WTC11 (cell line): ENCODE data around the gene PCDHA13. TPM values are rescaled to one million over a fixed set of nuclear protein-coding genes. Genes with fewer than 3 reads are reported as not detected.

Experiments
- ATAC-seq: fragments of 200-7000 bp; cut with Tn5 transposase; 2 replicates; pipeline ENCODE4 v1.10.0; 2021; ENCODE audit warnings: mild to moderate bottlenecking, moderate library complexity
- Bru-seq: library from RNA; stranded (reverse); fragments of 400-500 nt; gene quantifications from one replicate; lab custom pipeline; 2021; lab: Mats Ljungman, UMichigan
- CTCF ChIA-PET: fragments of 300-600 bp; sonication (Branson Sonifier 250); formaldehyde crosslinking; loops from one replicate; lab custom pipeline; 2021; ENCODE audit warnings: antibody characterized with exemption; lab: Charles Lee
- POLR2A ChIA-PET: fragments of 350-600 bp; sonication (Branson Sonifier 250); formaldehyde crosslinking; loops from one replicate; lab custom pipeline; 2021; ENCODE audit warnings: antibody characterized with exemption; lab: Charles Lee
- DNase-seq: peaks from one replicate; pipeline ENCODE4 v3.0.0; 2021; ENCODE audit warnings: low spot score
- H3K27ac Mint-ChIP-seq: 2 replicates; pipeline ENCODE4 v1.8.0; 2021; ENCODE audit warnings: mixed read lengths
- H3K27me3 Mint-ChIP-seq: 2 replicates; pipeline ENCODE4 v1.8.0; 2021; ENCODE audit warnings: low read depth, mild to moderate bottlenecking, moderate library complexity, mixed read lengths
- H3K36me3 Mint-ChIP-seq: 2 replicates; pipeline ENCODE4 v1.8.0; 2021; ENCODE audit warnings: mixed read lengths
- H3K4me1 Mint-ChIP-seq: 2 replicates; pipeline ENCODE4 v1.8.0; 2022; ENCODE audit warnings: mixed read lengths
- H3K4me3 Mint-ChIP-seq: 2 replicates; pipeline ENCODE4 v1.8.0; 2021; ENCODE audit warnings: mild to moderate bottlenecking, moderate library complexity, mixed read lengths
- H3K9me3 Mint-ChIP-seq: 2 replicates; pipeline ENCODE4 v1.8.0; 2021; ENCODE audit warnings: mixed read lengths
- CBFB ChIP-seq: sonication (generic); formaldehyde crosslinking; IDR thresholded peaks from 2 replicates; pipeline ENCODE4 v1.8.1; 2022; ENCODE audit warnings: mild to moderate bottlenecking, low read depth, missing genetic modification reagents
- CREB1 ChIP-seq: sonication (generic); formaldehyde crosslinking; IDR thresholded peaks from 2 replicates; pipeline ENCODE4 v1.8.0; 2023; ENCODE audit warnings: mild to moderate bottlenecking, missing genetic modification reagents
- CTCF ChIP-seq: fragments of 200-600 bp; IDR thresholded peaks from 2 replicates; pipeline ENCODE4 v1.8.0; 2022; ENCODE audit warnings: antibody characterized with exemption
- E2F4 ChIP-seq: sonication (generic); formaldehyde crosslinking; IDR thresholded peaks from 2 replicates; pipeline ENCODE4 v1.8.1; 2022; ENCODE audit warnings: low read depth, mild to moderate bottlenecking, moderate library complexity, missing genetic modification reagents, borderline replicate concordance
- ELF4 ChIP-seq: sonication (generic); formaldehyde crosslinking; IDR thresholded peaks from 2 replicates; pipeline ENCODE4 v1.8.1; 2022; ENCODE audit warnings: low read depth, mild to moderate bottlenecking, moderate library complexity, missing genetic modification reagents
- EMX1 ChIP-seq: fragments of 250-450 bp; sonication (Bioruptor Pico); IDR thresholded peaks from 2 replicates; pipeline ENCODE4 v1.8.0; 2021; ENCODE audit warnings: mild to moderate bottlenecking
- ERG ChIP-seq: fragments of 250-450 bp; sonication (Bioruptor Pico); IDR thresholded peaks from 2 replicates; pipeline ENCODE4 v1.8.0; 2021; ENCODE audit warnings: mild to moderate bottlenecking
- FOXJ3 ChIP-seq: sonication (generic); formaldehyde crosslinking; IDR thresholded peaks from 2 replicates; pipeline ENCODE4 v1.9.0; 2021; ENCODE audit warnings: missing genetic modification reagents, mild to moderate bottlenecking, borderline replicate concordance
- HMGA2 ChIP-seq: fragments of 250-450 bp; sonication (Bioruptor Pico); IDR thresholded peaks from 2 replicates; pipeline ENCODE4 v1.4.0; 2021; ENCODE audit warnings: mild to moderate bottlenecking, moderate library complexity
- HMGXB4 ChIP-seq: sonication (generic); formaldehyde crosslinking; IDR thresholded peaks from 2 replicates; pipeline ENCODE4 v1.8.1; 2023; ENCODE audit warnings: mild to moderate bottlenecking, moderate library complexity, missing genetic modification reagents
- MYBL2 ChIP-seq: sonication (generic); formaldehyde crosslinking; IDR thresholded peaks from 2 replicates; pipeline ENCODE4 v1.8.1; 2023; ENCODE audit warnings: mild to moderate bottlenecking, moderate library complexity, missing genetic modification reagents
- SOX15 ChIP-seq: fragments of 250-450 bp; sonication (Bioruptor Pico); IDR thresholded peaks from 2 replicates; pipeline ENCODE4 v1.9.0; 2021; ENCODE audit warnings: mild to moderate bottlenecking
- USF1 ChIP-seq: sonication (generic); formaldehyde crosslinking; IDR thresholded peaks from 2 replicates; pipeline ENCODE4 v1.8.0; 2022; ENCODE audit warnings: mild to moderate bottlenecking, missing genetic modification reagents
- ZMAT4 ChIP-seq: fragments of 250-450 bp; sonication (Bioruptor Pico); IDR thresholded peaks from 2 replicates; pipeline ENCODE4 v1.9.0; 2021; ENCODE audit warnings: mild to moderate bottlenecking
- ZNF281 ChIP-seq: sonication (generic); formaldehyde crosslinking; IDR thresholded peaks from 2 replicates; pipeline ENCODE4 v1.8.0; 2023; ENCODE audit warnings: mild to moderate bottlenecking, missing genetic modification reagents
- ZNF532 ChIP-seq: fragments of 250-450 bp; sonication (Bioruptor Pico); IDR thresholded peaks from 2 replicates; pipeline ENCODE4 v1.9.0; 2021; ENCODE audit warnings: mild to moderate bottlenecking, borderline replicate concordance
- long read RNA-seq, 3 experiments: library from RNA in 1 of 3; library from capped mRNA in 1 of 3; library from polyadenylated mRNA in 1 of 3; unstranded in 2 of 3; stranded (forward) in 1 of 3; transcript quantifications; one replicate each; pipeline ENCODE4 v2.0.0, GENCODE V29; 2021
- total RNA-seq: library from RNA; stranded (reverse); gene quantifications from 3 replicates; pipeline ENCODE4 v1.2.3, GENCODE V29; 2021

The PCDHA13 gene
- 2.4 to 3.8 TPM (median 3.0 TPM) in 3 replicates for total RNA-seq
- percentile 72 among the genes with signal in this experiment for Bru-seq, nascent RNA
- long read RNA-seq, experiment 1, full-length matches to known transcripts: 13 of 82 reads
- long read RNA-seq, experiment 1, partial matches to known transcripts: 2 of 82 reads
- long read RNA-seq, experiment 1, other reads (novel, unspliced or antisense): 67 of 82 reads
- long read RNA-seq, experiment 2, full-length matches to known transcripts: 4 of 35 reads
- long read RNA-seq, experiment 2, partial matches to known transcripts: 19 of 35 reads
- long read RNA-seq, experiment 2, other reads (novel, unspliced or antisense): 12 of 35 reads
- long read RNA-seq, experiment 3, full-length matches to known transcripts: 1 of 1 reads
- long read RNA-seq, experiment 3, partial matches to known transcripts: 0 of 1 reads
- long read RNA-seq, experiment 3, other reads (novel, unspliced or antisense): 0 of 1 reads

- Mint-ChIP-seq H3K9me3 (no peaks in the 10 kb centered on the region), H3K27ac (peak within 1 kb of the TSS; percentile 58; the same call in 1 of the 2 replicates), H3K4me3 (peak within 1 kb of the TSS; percentile 83), H3K27me3 (no peaks in the 10 kb centered on the region), H3K4me1 (peaks cover 16% of the 10 kb centered on the region; the same call in 1 of the 2 replicates), H3K36me3 (no peaks in the 10 kb centered on the region; the same call in 1 of the 2 replicates)
- POLR2A ChIA-PET: interaction anchor here (0.8 to 1.3 kb wide), 2 partner anchors 122 to 158 kb away, joined by 3 to 5 read pairs; no protein-coding TSS in a partner anchor
- ATAC-seq (peak; percentile 37), DNase-seq (no peak)
- CTCF ChIA-PET: interaction anchor here (0.7 to 7.5 kb wide), 18 partner anchors 10 to 301 kb away, joined by 3 to 77 read pairs (median 4); partner anchors contain the start of genes PCDHA10, PCDHA11, PCDHA4 and PCDHAC1
- TF ChIP-seq FOXJ3 (CRISPR knock-in tag) (no peak), CTCF (peak; percentile 37; the same call in 1 of the 2 replicates), HMGXB4 (CRISPR knock-in tag) (0 out of 2 replicates have a peak, but pooled peaks have one; percentile 27), ERG (CRISPR knock-in tag) (no peak)
Measured at GRCh38 chr5:140881889-140882590, at the start of gene PCDHA13. Gene PCDHA13, plus strand, starts transcription at chr5:140882124. Its CDS starts 145 bp downstream, at chr5:140882269.

GRCh38 chr5:140833993-140834392 is 47.9 kb upstream of the PCDHA13 start, which contains the start of gene PCDHA7:
Gene PCDHA7, plus strand, starts transcription at chr5:140834269. Its CDS starts 115 bp downstream, at chr5:140834384.
- ChIA-PET POLR2A (no interaction called here), CTCF (interaction anchor here (0.7 to 2.0 kb wide), 6 partner anchors 11 to 48 kb away, joined by 3 to 7 read pairs (median 4); partner anchors contain the start of genes PCDHA1 and PCDHA10)
- Mint-ChIP-seq H3K4me1 (no peaks in the 10 kb centered on the region), H3K36me3 (peaks cover 27% of the 10 kb centered on the region), H3K27me3 (no peaks in the 10 kb centered on the region), H3K9me3 (peaks cover 5% of the 10 kb centered on the region; the same call in 1 of the 2 replicates), H3K27ac (peak within 1 kb of the TSS; percentile 93), H3K4me3 (peak within 1 kb of the TSS; percentile 87)
- ATAC-seq (no peak), DNase-seq (no peak)
- TF ChIP-seq MYBL2 (CRISPR knock-in tag) (no peak), CREB1 (CRISPR knock-in tag) (no peak), HMGA2 (CRISPR knock-in tag) (no peak), ZNF281 (CRISPR knock-in tag) (no peak), CBFB (no peak), E2F4 (CRISPR knock-in tag) (no peak), ELF4 (CRISPR knock-in tag) (no peak), USF1 (CRISPR knock-in tag) (no peak), ZNF532 (no peak), EMX1 (CRISPR knock-in tag) (no peak), ZMAT4 (CRISPR knock-in tag) (no peak), SOX15 (CRISPR knock-in tag) (no peak)
